GM21515 (cell line): Measurements from ENCODE around the gene TCF4.
A peak's percentile ranks its signal among the peaks of the same experiment; 100 is the strongest.

Experiments used
- ATAC-seq: cut with Tn5 transposase; IDR thresholded peaks from one replicate; pipeline ENCODE4 v1.9.1; 2021; ENCODE audit not compliant: unreplicated experiment

TCF4 gene

DNA sequence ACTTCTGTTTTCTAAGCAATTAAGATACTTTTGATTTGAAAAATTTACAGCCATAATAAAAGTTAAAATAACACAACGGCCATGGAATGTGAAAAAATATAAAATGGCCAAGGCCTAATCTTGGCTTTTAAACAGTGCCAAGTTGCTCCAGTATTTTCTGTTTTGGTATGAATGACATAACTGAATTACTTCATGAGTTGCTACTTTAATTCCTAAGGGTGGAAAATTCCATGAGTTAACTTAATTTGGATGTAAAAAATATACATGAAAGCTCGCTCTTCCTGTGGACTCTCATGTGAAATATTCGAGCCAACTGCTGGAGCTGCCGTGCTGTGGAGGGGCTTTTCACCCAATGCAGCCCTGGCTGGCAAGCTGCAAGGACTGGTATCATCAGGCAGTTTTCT is 342.8 kb downstream of the TCF4 start:
- ATAC-seq: no peak

- no peak for ATAC-seq
Measured at GRCh38 chr18:55244546-55244945, 343.4 kb downstream of the TCF4 start.

- no peak for ATAC-seq
Measured at GRCh38 chr18:55243857-55244256, 344.1 kb downstream of the TCF4 start.

- ATAC-seq: no peak
Measured at GRCh38 chr18:55243255-55243654, 344.7 kb downstream of the TCF4 start.

GRCh38 chr18:55240978-55241377 is 347.0 kb downstream of the TCF4 start:
- ATAC-seq: peak; percentile 56

DNA sequence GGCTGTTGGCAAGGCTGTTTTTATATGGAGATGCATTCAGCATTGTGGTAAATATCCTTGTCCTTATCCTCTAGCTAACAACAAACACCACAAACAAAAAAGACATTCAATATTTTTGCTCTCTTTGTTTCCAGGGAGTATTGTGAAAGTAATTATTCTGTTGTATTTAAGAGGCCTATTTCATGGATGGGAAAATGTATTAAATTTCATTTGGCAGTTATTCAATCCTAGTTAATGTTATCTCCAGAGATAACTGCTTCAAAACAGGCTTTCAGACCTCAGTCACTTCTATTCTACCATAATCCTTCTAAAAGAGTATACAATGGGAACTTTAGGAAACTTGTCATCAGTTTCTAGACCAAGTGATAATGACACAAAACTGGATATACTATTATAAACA is 348.3 kb downstream of the TCF4 start:
- no peak for ATAC-seq

DNA sequence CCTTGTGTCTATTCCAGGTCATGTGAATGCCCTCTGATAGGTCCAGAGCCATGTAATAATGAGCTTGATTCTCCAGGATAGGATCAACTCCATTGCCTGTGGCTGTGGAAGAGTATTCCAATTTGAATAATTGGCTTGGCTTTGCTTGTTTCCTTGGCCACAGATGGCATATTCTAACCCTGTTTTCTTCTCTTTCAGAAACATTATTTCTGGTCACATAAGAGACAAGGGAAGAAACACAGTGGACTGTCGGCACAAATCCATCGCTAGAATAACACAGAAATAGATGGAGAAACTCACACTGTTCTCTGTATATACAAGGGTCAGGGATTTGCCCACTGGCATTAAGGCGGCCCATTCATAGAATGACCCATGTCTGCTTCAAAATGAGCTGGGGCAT is 350.3 kb downstream of the TCF4 start:
- ATAC-seq: no peak

DNA sequence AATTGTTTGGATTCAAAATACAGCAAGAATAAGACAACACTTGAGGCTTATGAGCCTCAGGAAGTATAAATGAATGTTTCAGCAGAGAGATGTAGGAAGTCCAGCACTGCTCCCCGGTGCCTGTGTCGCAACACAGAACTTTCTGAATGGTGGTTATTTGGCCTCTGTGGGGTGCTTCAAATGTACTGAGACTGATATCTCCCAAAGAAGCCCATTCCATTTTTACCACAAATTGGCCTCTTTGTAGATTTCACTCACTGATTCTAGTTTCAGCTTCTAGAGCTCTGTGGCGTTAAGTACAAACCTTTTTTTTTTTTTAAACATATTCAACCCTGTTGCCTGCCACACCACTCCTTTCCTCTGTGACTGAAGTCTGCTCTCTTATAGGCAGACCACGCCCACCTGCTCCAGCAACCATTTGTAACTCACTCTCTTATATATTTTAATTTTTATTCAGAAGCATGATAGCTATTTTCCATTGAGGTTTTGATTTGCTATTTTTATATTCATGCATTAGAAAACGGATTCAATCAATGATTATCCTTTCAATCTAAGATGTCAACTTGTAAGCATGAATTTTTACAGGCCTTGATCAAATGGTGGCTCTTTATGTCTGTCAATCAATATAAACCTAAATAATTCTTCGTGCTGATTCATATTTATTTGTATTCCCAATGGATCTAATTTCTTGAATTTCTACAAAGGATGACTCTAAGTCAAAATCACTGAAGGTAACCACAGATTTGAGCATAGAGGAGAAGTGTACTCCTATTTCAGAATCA is 351.7 kb downstream of the TCF4 start:
- ATAC-seq: peak; percentile 49

DNA sequence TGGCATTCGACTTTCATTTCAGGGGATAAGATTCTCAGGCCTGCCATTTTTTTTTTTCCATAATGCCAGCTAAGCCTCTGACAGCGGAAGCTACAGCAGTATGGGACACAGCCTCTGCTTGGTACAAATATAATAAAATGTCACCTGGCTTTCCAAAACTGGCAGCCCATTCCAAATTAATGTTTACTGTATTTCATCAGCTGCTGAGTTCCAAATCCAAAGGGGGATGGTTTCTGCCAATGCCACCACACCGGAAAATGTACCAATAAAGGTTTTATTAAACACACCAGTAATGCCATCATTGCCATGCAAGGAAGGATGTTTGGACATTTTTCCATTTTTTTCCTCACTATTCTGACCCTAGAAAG is 352.9 kb downstream of the TCF4 start:
- ATAC-seq: no peak

DNA sequence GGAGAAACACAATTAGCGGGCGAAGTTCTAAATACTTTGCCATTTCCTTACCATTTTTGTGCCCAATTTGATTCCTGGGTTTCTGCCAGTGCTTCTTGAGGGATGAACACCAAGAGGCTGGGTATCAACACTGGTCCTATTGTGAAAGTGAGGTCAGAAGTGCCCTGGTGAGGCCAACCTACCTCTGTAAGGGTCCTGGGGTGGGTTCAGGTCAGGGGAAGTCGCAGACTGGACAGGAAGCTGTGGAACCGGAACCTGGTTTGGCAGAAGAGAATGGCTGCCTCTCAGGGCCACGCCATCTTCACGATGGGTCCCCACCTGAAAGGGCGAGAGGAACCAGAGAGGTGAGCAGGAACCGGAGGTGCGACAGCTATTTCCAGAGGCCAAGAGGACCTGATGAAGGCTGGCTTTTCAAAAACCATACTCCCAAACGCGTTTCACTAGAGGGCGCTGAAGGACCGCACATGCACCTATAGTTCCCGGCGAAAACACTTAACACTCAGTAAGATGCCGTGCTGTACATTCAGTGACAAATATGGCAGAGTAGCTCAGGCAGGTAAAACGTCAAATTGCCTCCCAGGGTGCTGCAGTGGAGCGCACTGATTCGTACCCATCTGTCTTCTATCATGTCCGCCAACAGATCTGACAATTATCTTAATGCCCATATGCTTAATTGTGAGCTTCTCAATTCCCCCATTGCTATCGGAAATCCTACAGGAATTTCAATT is 353.5 kb downstream of the TCF4 start:
- no peak for ATAC-seq

DNA sequence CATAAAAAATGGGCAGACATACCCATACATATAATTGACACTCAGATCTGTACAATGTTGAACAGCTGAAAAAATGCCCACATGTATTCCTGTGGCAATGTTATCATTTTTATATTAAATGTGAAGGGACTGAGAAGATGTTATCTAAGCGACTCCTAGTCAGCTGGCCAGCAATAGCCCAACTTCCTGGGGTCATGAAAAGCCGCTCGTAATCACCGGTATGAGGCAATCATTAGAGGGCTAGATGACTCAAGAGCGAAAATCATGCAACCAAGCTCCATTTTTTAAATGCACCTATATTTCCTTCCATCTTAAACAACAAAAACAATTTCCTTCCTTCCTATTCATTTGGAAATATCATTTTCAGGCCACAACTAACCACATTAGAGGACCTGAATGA is 354.1 kb downstream of the TCF4 start:
- no peak for ATAC-seq

DNA sequence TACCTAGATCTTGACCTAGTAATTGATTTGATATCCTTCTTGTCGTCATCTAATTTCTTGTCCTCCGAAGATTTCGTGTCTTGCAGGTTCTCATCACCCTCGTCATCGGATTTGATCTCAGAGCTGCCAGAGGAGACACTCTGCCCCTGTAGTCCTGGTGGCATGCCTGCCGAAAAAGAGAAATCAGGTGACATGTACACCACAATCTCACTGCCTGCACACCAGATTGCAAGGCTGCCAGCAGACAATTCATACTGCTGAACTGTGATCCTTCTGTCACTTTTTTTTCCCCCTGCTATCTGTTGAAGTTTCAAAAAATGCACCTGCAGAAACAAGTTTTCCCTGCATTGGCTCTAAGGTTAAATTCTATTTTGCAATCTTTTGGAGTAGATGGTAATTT is 355.5 kb downstream of the TCF4 start:
- no peak for ATAC-seq

DNA sequence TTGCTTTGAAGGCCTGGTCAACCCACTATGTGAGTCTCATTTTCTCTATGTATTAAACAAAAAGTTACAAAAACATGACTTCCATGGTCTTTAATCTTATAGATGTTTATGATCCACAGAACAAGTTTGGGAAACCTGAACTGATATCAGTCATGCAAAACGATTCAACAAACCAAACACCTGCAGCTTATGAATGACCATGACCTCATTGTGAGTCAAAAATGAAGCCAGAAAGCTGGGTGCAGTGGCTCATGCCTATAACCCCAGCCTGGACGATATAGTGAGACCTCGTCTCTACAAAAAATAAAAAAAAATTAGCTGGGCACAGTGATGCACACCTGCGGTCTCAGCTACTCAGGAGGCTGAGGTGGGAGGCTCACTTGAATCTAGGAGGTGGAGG is 358.3 kb downstream of the TCF4 start:
- no peak for ATAC-seq

GRCh38 chr18:55228707-55229106 is 359.3 kb downstream of the TCF4 start:
- ATAC-seq: no peak

DNA sequence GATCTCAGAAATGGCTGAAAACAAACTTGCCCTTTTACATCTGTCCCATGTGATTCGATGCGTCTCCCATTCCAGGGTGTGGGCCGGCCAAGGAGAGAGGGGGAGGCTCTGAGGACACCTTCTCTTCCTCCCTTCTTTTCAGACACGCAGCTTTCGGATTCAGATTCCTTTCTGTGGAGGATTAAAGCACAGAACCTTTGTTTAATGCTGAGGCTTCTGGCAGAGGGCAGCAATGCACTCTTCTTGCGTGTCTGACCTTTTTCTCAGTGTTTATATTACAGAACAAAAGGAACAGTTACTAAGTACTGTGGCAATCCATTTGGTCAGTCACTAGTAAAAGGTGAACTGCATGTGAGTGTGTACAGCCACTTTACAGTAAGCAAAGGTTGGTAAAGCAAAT is 359.8 kb downstream of the TCF4 start:
- no peak for ATAC-seq

- ATAC-seq: no peak
Measured at GRCh38 chr18:55227771-55228170, 360.2 kb downstream of the TCF4 start.

GRCh38 chr18:55226044-55226443 is 361.9 kb downstream of the TCF4 start:
- ATAC-seq: no peak

- ATAC-seq: no peak
Measured at GRCh38 chr18:55224086-55224625, 363.8 kb downstream of the TCF4 start.

DNA sequence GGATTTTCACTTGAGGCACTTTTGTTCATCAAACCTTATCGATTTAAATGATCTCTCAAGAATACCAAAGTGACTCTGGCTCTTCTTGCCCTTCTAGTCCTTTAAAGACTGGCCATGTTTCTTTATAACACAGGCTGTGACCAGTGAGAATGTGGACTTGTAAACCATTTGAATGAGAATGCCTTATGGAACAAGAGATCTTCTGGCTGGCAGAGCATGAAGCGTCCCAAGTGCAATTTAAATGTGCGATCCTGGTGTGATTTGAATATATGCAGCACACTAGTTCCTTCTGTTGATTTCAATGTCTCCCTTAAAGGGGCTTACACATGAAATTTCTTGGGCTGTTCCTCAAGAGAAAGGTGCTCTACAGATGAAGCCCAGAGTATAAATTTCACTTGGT is 366.4 kb downstream of the TCF4 start:
- no peak for ATAC-seq

GRCh38 chr18:55220523-55220922 is 367.5 kb downstream of the TCF4 start:
- peak; percentile 81 for ATAC-seq

DNA sequence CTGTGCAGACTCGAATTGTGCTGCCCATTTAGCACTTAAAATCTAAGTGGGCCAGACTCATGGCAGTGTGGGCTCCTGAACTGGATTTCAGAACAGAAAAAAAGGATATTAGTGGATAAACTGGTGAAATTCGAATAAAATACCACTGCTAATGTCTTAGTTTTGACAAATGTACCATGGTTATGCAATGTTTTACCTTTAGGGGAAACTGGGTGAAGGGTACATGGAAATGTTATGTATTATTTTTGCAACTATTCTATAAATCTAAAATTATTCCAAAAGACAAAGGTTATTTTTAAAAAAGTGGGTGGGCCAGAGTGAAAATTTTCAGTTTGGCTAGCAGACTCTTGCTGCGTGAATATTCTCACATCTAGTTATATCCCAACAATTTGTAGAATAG is 368.2 kb downstream of the TCF4 start:
- ATAC-seq: no peak

- no peak for ATAC-seq
Measured at GRCh38 chr18:55219059-55219458, 368.9 kb downstream of the TCF4 start.
